SK-N-SH treated with all-trans-retinoic acid at 6 μM for 48 hours (cell line): ENCODE data around the gene RFX5.
A peak's percentile ranks its signal among the peaks of the same experiment; 100 is the strongest.

Source experiments
- ATAC-seq: fragments of 200-7000 bp; cut with Tn5 transposase; 3 replicates; pipeline ENCODE4 v1.9.1; 2020; ENCODE audit warnings: mild to moderate bottlenecking, moderate library complexity
- ARNTL ChIP-seq: fragments of 450-650 bp; formaldehyde crosslinking; IDR thresholded peaks from 2 replicates; pipeline ENCODE4 v1.5.0; 2020; ENCODE audit warnings: low read depth, mild to moderate bottlenecking, moderate library complexity, borderline replicate concordance
- BACH2 ChIP-seq: fragments of 250-450 bp; sonication (Bioruptor Pico); IDR thresholded peaks from 2 replicates; pipeline ENCODE4 v1.9.0; 2021; ENCODE audit warnings: mild to moderate bottlenecking, borderline replicate concordance
- CREB5 ChIP-seq: fragments of 250-450 bp; sonication (Bioruptor Pico); IDR thresholded peaks from 2 replicates; pipeline ENCODE4 v1.5.1; 2020; ENCODE audit warnings: low read depth, mild to moderate bottlenecking, moderate library complexity
- CSDC2 ChIP-seq: fragments of 250-450 bp; sonication (Bioruptor Pico); IDR thresholded peaks from 2 replicates; pipeline ENCODE4 v1.5.0; 2020; ENCODE audit warnings: mild to moderate bottlenecking, moderate library complexity
- CSRNP3 ChIP-seq: fragments of 250-450 bp; sonication (Bioruptor Pico); IDR thresholded peaks from 2 replicates; pipeline ENCODE4 v1.5.1; 2021; ENCODE audit warnings: mild to moderate bottlenecking, moderate library complexity
- ESRRG ChIP-seq: fragments of 250-450 bp; sonication (Bioruptor Pico); IDR thresholded peaks from 2 replicates; pipeline ENCODE4 v1.6.1; 2021; ENCODE audit warnings: mild to moderate bottlenecking
- OSR1 ChIP-seq: fragments of 250-450 bp; sonication (Bioruptor Pico); IDR thresholded peaks from 2 replicates; pipeline ENCODE4 v1.8.0; 2022; ENCODE audit warnings: moderate library complexity, mild to moderate bottlenecking, inconsistent platforms
- PPARA ChIP-seq: fragments of 250-450 bp; sonication (Bioruptor Pico); IDR thresholded peaks from 2 replicates; pipeline ENCODE4 v1.5.0; 2020; ENCODE audit warnings: mild to moderate bottlenecking, borderline replicate concordance
- RARB ChIP-seq: fragments of 250-450 bp; sonication (Bioruptor Pico); IDR thresholded peaks from 2 replicates; pipeline ENCODE4 v1.8.0; 2021; ENCODE audit warnings: mild to moderate bottlenecking, moderate library complexity
- SNAI2 ChIP-seq: fragments of 250-450 bp; sonication (Bioruptor Pico); IDR thresholded peaks from 2 replicates; pipeline ENCODE4 v1.5.0; 2020; ENCODE audit warnings: mild to moderate bottlenecking, moderate library complexity
- TCF4 ChIP-seq: fragments of 250-450 bp; sonication (Bioruptor Pico); IDR thresholded peaks from 2 replicates; pipeline ENCODE4 v1.8.0; 2021; ENCODE audit warnings: mild to moderate bottlenecking, moderate library complexity, borderline replicate concordance
- TOX ChIP-seq: fragments of 250-450 bp; sonication (Bioruptor Pico); IDR thresholded peaks from 2 replicates; pipeline ENCODE4 v1.8.0; 2021; ENCODE audit warnings: mild to moderate bottlenecking, moderate library complexity, borderline replicate concordance
- TSHZ2 ChIP-seq: fragments of 250-450 bp; sonication (Bioruptor Pico); IDR thresholded peaks from 2 replicates; pipeline ENCODE4 v1.5.0; 2020; ENCODE audit warnings: mild to moderate bottlenecking, moderate library complexity
- ZC3H10 ChIP-seq: fragments of 250-450 bp; sonication (Bioruptor Pico); IDR thresholded peaks from 2 replicates; pipeline ENCODE4 v1.5.1; 2021; ENCODE audit warnings: mild to moderate bottlenecking, moderate library complexity
- ZFP3 ChIP-seq: fragments of 250-450 bp; sonication (Bioruptor Pico); IDR thresholded peaks from 2 replicates; pipeline ENCODE4 v1.5.0; 2020; ENCODE audit warnings: mild to moderate bottlenecking, moderate library complexity
- ZFP30 ChIP-seq: fragments of 450-650 bp; formaldehyde crosslinking; IDR thresholded peaks from 2 replicates; pipeline ENCODE4 v1.5.0; 2022; ENCODE audit warnings: mild to moderate bottlenecking, moderate library complexity
- ZNF70 ChIP-seq: fragments of 450-650 bp; formaldehyde crosslinking; IDR thresholded peaks from 2 replicates; pipeline ENCODE4 v1.5.0; 2020; ENCODE audit warnings: mild to moderate bottlenecking, moderate library complexity
- ZNF8 ChIP-seq: fragments of 450-650 bp; formaldehyde crosslinking; IDR thresholded peaks from 2 replicates; pipeline ENCODE4 v1.5.0; 2020; ENCODE audit warnings: mild to moderate bottlenecking, moderate library complexity
- TF ChIP-seq, protein P1 (sequence below): fragments of 250-450 bp; sonication (Bioruptor Pico); IDR thresholded peaks from 2 replicates; pipeline ENCODE4 v1.8.0; 2021; ENCODE audit warnings: low read depth, mild to moderate bottlenecking, moderate library complexity, borderline replicate concordance
- TF ChIP-seq, protein P2 (sequence below): fragments of 250-450 bp; sonication (Bioruptor Pico); IDR thresholded peaks from 2 replicates; pipeline ENCODE4 v1.8.0; 2020; ENCODE audit warnings: mild to moderate bottlenecking, moderate library complexity, borderline replicate concordance

Gene RFX5

GRCh38 chr1:151342021-151342420, 5.0 kb downstream of the RFX5 start:
- ATAC-seq: no peak
- TF ChIP-seq ZNF8 (CRISPR knock-in tag) (no peak), ZC3H10 (CRISPR knock-in tag) (no peak), OSR1 (CRISPR knock-in tag) (no peak), ZFP3 (CRISPR knock-in tag) (no peak), BACH2 (no peak), CSRNP3 (CRISPR knock-in tag) (no peak), TCF4 (CRISPR knock-in tag) (no peak), ARNTL (CRISPR knock-in tag) (no peak), PPARA (CRISPR knock-in tag) (no peak), ZNF70 (CRISPR knock-in tag) (no peak), SNAI2 (CRISPR knock-in tag) (no peak), TSHZ2 (CRISPR knock-in tag) (no peak), TOX (CRISPR knock-in tag) (no peak)
- TF ChIP-seq, protein P1, sequence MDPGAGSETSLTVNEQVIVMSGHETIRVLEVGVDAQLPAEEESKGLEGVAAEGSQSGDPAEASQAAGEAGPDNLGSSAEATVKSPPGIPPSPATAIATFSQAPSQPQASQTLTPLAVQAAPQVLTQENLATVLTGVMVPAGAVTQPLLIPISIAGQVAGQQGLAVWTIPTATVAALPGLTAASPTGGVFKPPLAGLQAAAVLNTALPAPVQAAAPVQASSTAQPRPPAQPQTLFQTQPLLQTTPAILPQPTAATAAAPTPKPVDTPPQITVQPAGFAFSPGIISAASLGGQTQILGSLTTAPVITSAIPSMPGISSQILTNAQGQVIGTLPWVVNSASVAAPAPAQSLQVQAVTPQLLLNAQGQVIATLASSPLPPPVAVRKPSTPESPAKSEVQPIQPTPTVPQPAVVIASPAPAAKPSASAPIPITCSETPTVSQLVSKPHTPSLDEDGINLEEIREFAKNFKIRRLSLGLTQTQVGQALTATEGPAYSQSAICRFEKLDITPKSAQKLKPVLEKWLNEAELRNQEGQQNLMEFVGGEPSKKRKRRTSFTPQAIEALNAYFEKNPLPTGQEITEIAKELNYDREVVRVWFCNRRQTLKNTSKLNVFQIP (CRISPR knock-in tag): no peak
- TF ChIP-seq, all 23 proteins: peak for 0

GRCh38 chr1:151340870-151341754, 5.9 kb downstream of the RFX5 start:
- TF ChIP-seq ZFP30 (CRISPR knock-in tag) (no peak), CREB5 (CRISPR knock-in tag) (no peak)
- peak; percentile 96 for ATAC-seq

DNA sequence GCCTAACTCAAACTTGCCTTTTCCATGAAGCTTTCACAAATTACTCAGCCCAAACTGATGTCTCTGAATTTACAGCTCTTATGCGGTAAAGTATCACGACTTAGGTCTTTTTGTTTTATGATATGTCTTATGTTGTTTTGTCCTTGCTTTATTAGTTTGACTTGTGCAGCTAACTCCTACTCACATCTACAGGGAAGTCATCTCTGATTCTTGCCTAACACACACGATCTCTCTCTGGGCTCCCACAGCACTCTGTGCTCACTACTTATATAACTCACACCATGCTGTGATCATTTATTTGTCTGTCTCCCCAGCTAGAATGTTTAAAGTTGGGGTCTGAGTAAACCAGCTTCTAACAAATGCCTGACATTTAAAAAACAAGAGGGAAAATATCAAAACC, 10.5 kb downstream of the RFX5 start:
- ATAC-seq: no peak
- TF ChIP-seq CSDC2 (CRISPR knock-in tag) (no peak), ZFP3 (CRISPR knock-in tag) (no peak), BACH2 (no peak), ZFP30 (CRISPR knock-in tag) (no peak), PPARA (CRISPR knock-in tag) (no peak), TOX (CRISPR knock-in tag) (no peak), ZNF8 (CRISPR knock-in tag) (no peak), RARB (CRISPR knock-in tag) (no peak)

- TF ChIP-seq ZNF8 (CRISPR knock-in tag) (no peak), ESRRG (no peak), PPARA (CRISPR knock-in tag) (no peak), CSDC2 (CRISPR knock-in tag) (no peak), OSR1 (CRISPR knock-in tag) (no peak), ARNTL (CRISPR knock-in tag) (no peak), CSRNP3 (CRISPR knock-in tag) (no peak)
- TF ChIP-seq, protein P1 (CRISPR knock-in tag): no peak
- TF ChIP-seq, protein P2, sequence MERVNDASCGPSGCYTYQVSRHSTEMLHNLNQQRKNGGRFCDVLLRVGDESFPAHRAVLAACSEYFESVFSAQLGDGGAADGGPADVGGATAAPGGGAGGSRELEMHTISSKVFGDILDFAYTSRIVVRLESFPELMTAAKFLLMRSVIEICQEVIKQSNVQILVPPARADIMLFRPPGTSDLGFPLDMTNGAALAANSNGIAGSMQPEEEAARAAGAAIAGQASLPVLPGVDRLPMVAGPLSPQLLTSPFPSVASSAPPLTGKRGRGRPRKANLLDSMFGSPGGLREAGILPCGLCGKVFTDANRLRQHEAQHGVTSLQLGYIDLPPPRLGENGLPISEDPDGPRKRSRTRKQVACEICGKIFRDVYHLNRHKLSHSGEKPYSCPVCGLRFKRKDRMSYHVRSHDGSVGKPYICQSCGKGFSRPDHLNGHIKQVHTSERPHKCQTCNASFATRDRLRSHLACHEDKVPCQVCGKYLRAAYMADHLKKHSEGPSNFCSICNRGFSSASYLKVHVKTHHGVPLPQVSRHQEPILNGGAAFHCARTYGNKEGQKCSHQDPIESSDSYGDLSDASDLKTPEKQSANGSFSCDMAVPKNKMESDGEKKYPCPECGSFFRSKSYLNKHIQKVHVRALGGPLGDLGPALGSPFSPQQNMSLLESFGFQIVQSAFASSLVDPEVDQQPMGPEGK (CRISPR knock-in tag): no peak
- no peak for ATAC-seq
These were observed 12.2 kb downstream of the RFX5 start for GRCh38 chr1:151334822-151335221.
